Panc1 (cell line): Measurements from ENCODE around the gene FGFR1OP2. TPM values are rescaled to one million over a fixed set of nuclear protein-coding genes. Genes with fewer than 3 reads are reported as not detected.

Experiments used
- ATAC-seq: fragments of 200-7000 bp; cut with Tn5 transposase; 2 replicates; pipeline ENCODE4 v1.9.1; 2020; ENCODE audit warnings: mild to moderate bottlenecking, moderate library complexity
- BruUV-seq: library from RNA; stranded (reverse); fragments of 400-500 nt; replicated peaks from 2 replicates; lab custom pipeline; 2021; lab: Mats Ljungman, UMichigan
- CTCF ChIA-PET: fragments of 300-600 bp; sonication (Branson Sonifier 250); formaldehyde crosslinking; loops from one replicate; lab custom pipeline; 2022; ENCODE audit warnings: antibody characterized with exemption; lab: Charles Lee
- POLR2A ChIA-PET: fragments of 300-600 bp; sonication (Branson Sonifier 250); formaldehyde crosslinking; loops from one replicate; lab custom pipeline; 2022; ENCODE audit warnings: antibody characterized with exemption; lab: Charles Lee
- DNase-seq: peaks from one replicate; pipeline ENCODE4 v3.0.0-alpha.2; 2010; ENCODE audit warnings: low read depth, low spot score
- H3K27ac ChIP-seq: 2 replicates; pipeline ENCODE4 v1.5.1; 2011; ENCODE audit warnings: mild to moderate bottlenecking, low read length, inconsistent platforms
- H3K27me3 ChIP-seq: fragments of 200-500 bp; sonication (Bioruptor generic); 2 replicates; pipeline ENCODE4 v1.6.0; 2014; ENCODE audit warnings: low read length, inconsistent platforms; ENCODE audit not compliant: control insufficient read depth, insufficient read depth
- H3K36me3 ChIP-seq: fragments of 200-500 bp; sonication (Bioruptor generic); 2 replicates; pipeline ENCODE4 v1.5.1; 2014; ENCODE audit warnings: inconsistent platforms, mild to moderate bottlenecking, low read length, moderate library complexity; ENCODE audit not compliant: control insufficient read depth, insufficient read depth
- H3K4me1 ChIP-seq: 2 replicates; pipeline ENCODE4 v1.5.1; 2011; ENCODE audit warnings: inconsistent platforms, mild to moderate bottlenecking, low read length, moderate library complexity; ENCODE audit not compliant: control insufficient read depth, insufficient read depth
- H3K4me3 ChIP-seq, 2 experiments: 2 replicates each; pipeline ENCODE4 v1.5.1; 2011 to 2012; ENCODE audit warnings: low read depth in 2 of 2, low read length in 2 of 2, mild to moderate bottlenecking in 2 of 2, inconsistent platforms in 1 of 2, moderate library complexity in 1 of 2
- H3K9me3 ChIP-seq: fragments of 200-500 bp; sonication (Bioruptor generic); 2 replicates; pipeline ENCODE4 v1.5.1; 2014; ENCODE audit warnings: low read depth, mild to moderate bottlenecking, inconsistent platforms, low read length, moderate library complexity; ENCODE audit not compliant: control insufficient read depth, insufficient read depth
- CTCF ChIP-seq: fragments of 450-650 bp; IDR thresholded peaks from 2 replicates; pipeline ENCODE4 v1.5.1; 2017; ENCODE audit warnings: mild to moderate bottlenecking
- POLR2AphosphoS5 ChIP-seq: IDR thresholded peaks from 2 replicates; pipeline ENCODE4 v1.6.1; 2012; ENCODE audit warnings: mild to moderate bottlenecking, low read depth, low read length, moderate library complexity
- REST ChIP-seq, 2 experiments: IDR thresholded peaks; 2 replicates each; pipeline ENCODE4 v1.6.1; 2011 to 2012; ENCODE audit warnings: low read depth in 2 of 2, control low read depth in 1 of 2, low read length in 1 of 2, mild to moderate bottlenecking in 1 of 2, moderate library complexity in 1 of 2; ENCODE audit not compliant: insufficient read depth in 1 of 2
- SIN3A ChIP-seq: IDR thresholded peaks from 2 replicates; pipeline ENCODE4 v1.6.1; 2012; ENCODE audit warnings: low read depth, mild to moderate bottlenecking, low read length, moderate library complexity, borderline replicate concordance; ENCODE audit not compliant: insufficient read depth
- TCF7L2 ChIP-seq: IDR thresholded peaks from 2 replicates; pipeline ENCODE4 v1.6.1; 2011; ENCODE audit warnings: mild to moderate bottlenecking, low read depth, low read length, inconsistent platforms
- in situ Hi-C: cut with HindIII; loops from 2 replicates; pipeline ENCODE4 v1.10.0; 2016; ENCODE audit warnings: low sequenced_read_pairs, low pct_unique_long_range_greater_than_20kb
- intact Hi-C: fragments of 100-400 bp; cut with micrococcal nuclease; formaldehyde crosslinking; loops from one replicate; pipeline ENCODE4 v1.10.0; 2022; ENCODE audit not compliant: unreplicated experiment
- total RNA-seq: library from RNA; stranded (reverse); gene quantifications from one replicate; pipeline ENCODE4 v1.2.1, GENCODE V29; 2021; ENCODE audit not compliant: unreplicated experiment

The FGFR1OP2 gene
- total RNA-seq, 1 experiment from 2014 or later, result 60.1 TPM

- ChIA-PET POLR2A (no interaction called here), CTCF (no interaction called here)
- Histone ChIP-seq H3K9me3 (no peaks in the 10 kb centered on the region), H3K4me3 (no peak overlapping the region), H3K4me1 (no peaks in the 10 kb centered on the region), H3K27me3 (no peaks in the 10 kb centered on the region), H3K27ac (no peak overlapping the region), H3K36me3 (no peaks in the 10 kb centered on the region)
- no TSS peak for BruUV-seq
- DNase-seq (no peak), ATAC-seq (0 out of 2 replicates have a peak, but pooled peaks have one; percentile 28)
- intact Hi-C loops (no loop called here), in situ Hi-C loops (no loop called here)
- no peak for TF ChIP-seq SIN3A
- TF ChIP-seq CTCF, result no peak
- TF ChIP-seq TCF7L2, result no peak
- TF ChIP-seq REST (IDR thresholded peaks at IDR 0.05; ENCODE audit: insufficient read depth in 1 of 2, low read depth in 2 of 2, low read length in 1 of 2), result no peak
- no peak for TF ChIP-seq POLR2AphosphoS5
Observed at GRCh38 chr12:26891704-26892103, 46.6 kb upstream of the FGFR1OP2 start.

GRCh38 chr12:26895672-26896071 is 42.6 kb upstream of the FGFR1OP2 start:
- Histone ChIP-seq H3K36me3 (no peaks in the 10 kb centered on the region; the same call in 1 of the 2 replicates), H3K4me3 (no peak overlapping the region), H3K4me1 (no peaks in the 10 kb centered on the region), H3K27ac (no peak overlapping the region), H3K27me3 (no peaks in the 10 kb centered on the region), H3K9me3 (no peaks in the 10 kb centered on the region)
- CTCF ChIA-PET, result interaction anchor here (1.0 kb wide), 1 partner anchor 11 kb away, joined by 3 read pairs; no protein-coding TSS in a partner anchor
- ATAC-seq, result no peak
- intact Hi-C loops (no loop called here), in situ Hi-C loops (no loop called here)
- no peak for TF ChIP-seq POLR2AphosphoS5
- TF ChIP-seq REST (IDR thresholded peaks at IDR 0.05; ENCODE audit: insufficient read depth in 1 of 2, low read depth in 2 of 2, low read length in 1 of 2), result no peak
- TF ChIP-seq TCF7L2, result no peak
- no peak for TF ChIP-seq SIN3A
- TF ChIP-seq CTCF, result no peak
- no peak for DNase-seq
- BruUV-seq, result no TSS peak
- POLR2A ChIA-PET, result no interaction called here
